Measurements from ENCODE around the gene ATXN10.

Gene ATXN10

DNA sequence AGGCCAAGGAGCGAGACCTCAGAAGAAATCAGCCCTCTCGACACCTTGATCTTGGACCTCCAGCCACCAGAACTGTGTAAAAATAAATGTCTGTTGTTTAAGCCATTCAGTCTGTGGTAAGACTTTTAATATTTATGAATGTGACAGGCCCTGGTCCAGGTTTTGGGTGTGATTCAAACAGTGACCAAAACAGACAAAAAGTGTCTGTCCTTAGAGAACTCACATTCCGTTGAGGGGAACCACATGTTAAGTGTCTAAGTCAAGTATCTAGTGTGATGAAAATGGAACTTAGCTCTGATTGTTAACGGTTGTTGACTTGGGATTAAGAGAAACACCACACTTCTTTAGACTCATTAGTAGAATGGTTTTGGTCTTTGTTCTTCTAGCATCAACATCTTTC, 22.2 kb downstream of the ATXN10 start:
- H3K36me3 ChIP-seq (ENCODE audit: low read depth) = peaks cover 72% of the 10 kb centered on the region
- DNase-seq (ENCODE audit: low spot score) = no peak
- H3K4me1 ChIP-seq (ENCODE audit: insufficient read depth, poor library complexity, severe bottlenecking) = peaks cover 22% of the 10 kb centered on the region
- H3K4me3 ChIP-seq (ENCODE audit: severe bottlenecking) = no peak overlapping the region
- H3K9me3 ChIP-seq (ENCODE audit: severe bottlenecking) = no peaks in the 10 kb centered on the region
- ATAC-seq (ENCODE audit: low read depth) = no peak
- TF ChIP-seq, protein P1, sequence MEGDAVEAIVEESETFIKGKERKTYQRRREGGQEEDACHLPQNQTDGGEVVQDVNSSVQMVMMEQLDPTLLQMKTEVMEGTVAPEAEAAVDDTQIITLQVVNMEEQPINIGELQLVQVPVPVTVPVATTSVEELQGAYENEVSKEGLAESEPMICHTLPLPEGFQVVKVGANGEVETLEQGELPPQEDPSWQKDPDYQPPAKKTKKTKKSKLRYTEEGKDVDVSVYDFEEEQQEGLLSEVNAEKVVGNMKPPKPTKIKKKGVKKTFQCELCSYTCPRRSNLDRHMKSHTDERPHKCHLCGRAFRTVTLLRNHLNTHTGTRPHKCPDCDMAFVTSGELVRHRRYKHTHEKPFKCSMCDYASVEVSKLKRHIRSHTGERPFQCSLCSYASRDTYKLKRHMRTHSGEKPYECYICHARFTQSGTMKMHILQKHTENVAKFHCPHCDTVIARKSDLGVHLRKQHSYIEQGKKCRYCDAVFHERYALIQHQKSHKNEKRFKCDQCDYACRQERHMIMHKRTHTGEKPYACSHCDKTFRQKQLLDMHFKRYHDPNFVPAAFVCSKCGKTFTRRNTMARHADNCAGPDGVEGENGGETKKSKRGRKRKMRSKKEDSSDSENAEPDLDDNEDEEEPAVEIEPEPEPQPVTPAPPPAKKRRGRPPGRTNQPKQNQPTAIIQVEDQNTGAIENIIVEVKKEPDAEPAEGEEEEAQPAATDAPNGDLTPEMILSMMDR (IDR thresholded peaks at IDR 0.05; ENCODE audit: poor library complexity, severe bottlenecking) = no peak
- no peak overlapping the region for H3K27ac ChIP-seq (ENCODE audit: poor library complexity, severe bottlenecking)
- H3K27me3 ChIP-seq (ENCODE audit: insufficient read depth, poor library complexity, severe bottlenecking) = no peaks in the 10 kb centered on the region

DNA sequence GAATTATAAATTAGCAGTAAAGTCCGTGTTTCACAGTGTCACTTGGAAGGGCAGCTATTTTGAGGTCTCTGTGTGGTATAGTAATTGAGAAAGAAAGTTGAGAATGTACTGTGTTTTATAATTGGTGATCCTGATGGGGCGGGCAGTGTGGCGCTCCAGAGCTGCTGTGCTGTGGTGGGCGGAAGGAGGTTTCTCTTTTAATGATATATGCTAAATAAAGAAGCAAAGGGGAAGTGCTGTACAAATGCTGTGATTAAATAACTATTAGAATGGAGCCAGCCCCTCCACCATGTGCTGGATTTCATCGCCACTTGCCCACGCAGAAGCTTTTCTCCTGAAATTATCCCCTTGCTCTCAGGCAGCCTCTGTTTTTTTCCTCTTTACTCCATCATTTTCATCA, 24.6 kb downstream of the ATXN10 start:
- no peak overlapping the region for H3K27ac ChIP-seq (ENCODE audit: poor library complexity, severe bottlenecking)
- peaks cover 14% of the 10 kb centered on the region for H3K4me1 ChIP-seq (ENCODE audit: insufficient read depth, poor library complexity, severe bottlenecking)
- H3K4me3 ChIP-seq (ENCODE audit: severe bottlenecking) = no peak overlapping the region
- DNase-seq (ENCODE audit: low spot score) (no peak), ATAC-seq (ENCODE audit: low read depth) (no peak)
- H3K36me3 ChIP-seq (ENCODE audit: low read depth) = peaks cover 74% of the 10 kb centered on the region
- H3K27me3 ChIP-seq (ENCODE audit: insufficient read depth, poor library complexity, severe bottlenecking) = no peaks in the 10 kb centered on the region
- no peaks in the 10 kb centered on the region for H3K9me3 ChIP-seq (ENCODE audit: severe bottlenecking)
- TF ChIP-seq, protein P1 (IDR thresholded peaks at IDR 0.05; ENCODE audit: poor library complexity, severe bottlenecking) = no peak

DNA sequence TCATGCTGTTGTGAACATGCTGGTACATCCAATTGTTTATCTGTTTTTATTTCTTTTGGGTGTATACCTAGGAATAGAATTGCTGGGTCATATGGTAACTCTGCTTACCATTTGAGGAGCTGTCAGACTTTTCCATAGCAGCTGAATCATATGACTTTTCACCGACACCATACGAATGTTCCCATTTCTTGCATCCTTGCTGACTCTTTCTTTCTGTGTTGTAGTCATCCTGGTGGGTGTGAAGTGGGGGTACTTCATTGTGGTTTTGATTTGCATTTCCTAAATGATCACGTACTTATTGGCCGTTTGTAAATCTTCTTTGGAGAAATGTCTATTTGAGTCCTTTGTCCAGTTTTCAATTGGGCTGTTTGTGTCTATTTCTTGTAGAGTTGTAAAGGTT, 26.5 kb downstream of the ATXN10 start:
- H3K36me3 ChIP-seq (ENCODE audit: low read depth) = peaks cover 74% of the 10 kb centered on the region

DNA sequence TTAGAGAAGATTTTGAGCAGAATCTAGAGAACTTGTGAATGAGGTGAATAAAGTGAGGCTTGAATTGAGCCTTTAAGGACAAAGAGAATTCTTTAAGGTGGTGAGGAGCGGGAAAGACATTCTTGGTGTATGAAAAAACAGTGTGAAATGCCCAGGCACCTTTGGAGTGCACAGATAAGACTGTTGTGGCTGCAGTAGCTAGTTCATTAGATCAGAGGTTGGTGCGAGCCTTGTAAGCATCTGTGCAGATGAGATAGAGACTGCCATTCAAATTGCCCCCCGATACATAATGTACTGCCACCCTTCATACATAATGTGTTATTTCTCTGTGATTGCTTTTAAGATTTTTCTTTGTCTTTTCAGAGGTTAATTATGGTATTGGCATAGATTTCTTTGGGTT, 31.3 kb downstream of the ATXN10 start:
- Histone ChIP-seq H3K27ac (ENCODE audit: poor library complexity, severe bottlenecking) (no peak overlapping the region), H3K4me3 (ENCODE audit: severe bottlenecking) (no peak overlapping the region), H3K4me1 (ENCODE audit: insufficient read depth, poor library complexity, severe bottlenecking) (peaks cover 9% of the 10 kb centered on the region), H3K36me3 (ENCODE audit: low read depth) (peaks cover 81% of the 10 kb centered on the region), H3K9me3 (ENCODE audit: severe bottlenecking) (no peaks in the 10 kb centered on the region), H3K27me3 (ENCODE audit: insufficient read depth, poor library complexity, severe bottlenecking) (no peaks in the 10 kb centered on the region)
- TF ChIP-seq, protein P1 (IDR thresholded peaks at IDR 0.05; ENCODE audit: poor library complexity, severe bottlenecking) = no peak
- ATAC-seq (ENCODE audit: low read depth) (no peak), DNase-seq (ENCODE audit: low spot score) (no peak)

More for the DNA sequence above, 26.5 kb downstream of the ATXN10 start:
- Histone ChIP-seq H3K27ac (ENCODE audit: poor library complexity, severe bottlenecking) (no peak overlapping the region), H3K4me1 (ENCODE audit: insufficient read depth, poor library complexity, severe bottlenecking) (no peaks in the 10 kb centered on the region), H3K4me3 (ENCODE audit: severe bottlenecking) (no peak overlapping the region), H3K27me3 (ENCODE audit: insufficient read depth, poor library complexity, severe bottlenecking) (no peaks in the 10 kb centered on the region), H3K9me3 (ENCODE audit: severe bottlenecking) (no peaks in the 10 kb centered on the region)
- DNase-seq (ENCODE audit: low spot score) (no peak), ATAC-seq (ENCODE audit: low read depth) (no peak)
- TF ChIP-seq, protein P1 (IDR thresholded peaks at IDR 0.05; ENCODE audit: poor library complexity, severe bottlenecking) = no peak

DNA sequence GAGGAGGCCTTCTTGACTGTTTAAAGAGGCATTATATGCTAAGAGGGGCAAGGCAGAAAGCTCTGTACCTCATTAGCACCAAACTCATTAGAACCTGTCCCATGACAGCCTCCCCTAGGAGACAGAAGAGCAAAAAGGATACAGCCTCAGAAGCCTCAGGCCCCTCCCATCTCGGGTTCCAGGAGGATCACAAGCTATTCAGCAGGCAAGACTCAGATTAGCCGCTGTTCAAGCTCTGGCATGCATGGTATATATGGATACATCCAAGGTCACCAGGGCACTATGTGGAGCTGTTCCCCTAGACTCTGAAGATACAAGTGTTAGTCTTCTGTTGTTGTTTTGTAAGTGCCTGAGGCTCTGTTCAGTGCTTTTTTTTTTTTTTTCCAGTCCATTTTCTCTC, 32.1 kb downstream of the ATXN10 start:
- peaks cover 80% of the 10 kb centered on the region for H3K36me3 ChIP-seq (ENCODE audit: low read depth)

More for the DNA sequence above, 32.1 kb downstream of the ATXN10 start:
- DNase-seq (ENCODE audit: low spot score) = no peak
- Histone ChIP-seq H3K27me3 (ENCODE audit: insufficient read depth, poor library complexity, severe bottlenecking) (no peaks in the 10 kb centered on the region), H3K4me3 (ENCODE audit: severe bottlenecking) (no peak overlapping the region), H3K4me1 (ENCODE audit: insufficient read depth, poor library complexity, severe bottlenecking) (peaks cover 13% of the 10 kb centered on the region), H3K9me3 (ENCODE audit: severe bottlenecking) (no peaks in the 10 kb centered on the region), H3K27ac (ENCODE audit: poor library complexity, severe bottlenecking) (no peak overlapping the region)
- TF ChIP-seq, protein P1 (IDR thresholded peaks at IDR 0.05; ENCODE audit: poor library complexity, severe bottlenecking) = no peak
- ATAC-seq (ENCODE audit: low read depth) = peak; percentile 59

All from RWPE2 (cell line).